Measurements from ENCODE around the gene PRKD2. TPM values are rescaled to one million over a fixed set of nuclear protein-coding genes. Genes with fewer than 3 reads are reported as not detected.

PRKD2 gene
- total and polyA plus RNA-seq, 12 donors: 6.8 to 77.1 (median 26.8) TPM

DNA sequence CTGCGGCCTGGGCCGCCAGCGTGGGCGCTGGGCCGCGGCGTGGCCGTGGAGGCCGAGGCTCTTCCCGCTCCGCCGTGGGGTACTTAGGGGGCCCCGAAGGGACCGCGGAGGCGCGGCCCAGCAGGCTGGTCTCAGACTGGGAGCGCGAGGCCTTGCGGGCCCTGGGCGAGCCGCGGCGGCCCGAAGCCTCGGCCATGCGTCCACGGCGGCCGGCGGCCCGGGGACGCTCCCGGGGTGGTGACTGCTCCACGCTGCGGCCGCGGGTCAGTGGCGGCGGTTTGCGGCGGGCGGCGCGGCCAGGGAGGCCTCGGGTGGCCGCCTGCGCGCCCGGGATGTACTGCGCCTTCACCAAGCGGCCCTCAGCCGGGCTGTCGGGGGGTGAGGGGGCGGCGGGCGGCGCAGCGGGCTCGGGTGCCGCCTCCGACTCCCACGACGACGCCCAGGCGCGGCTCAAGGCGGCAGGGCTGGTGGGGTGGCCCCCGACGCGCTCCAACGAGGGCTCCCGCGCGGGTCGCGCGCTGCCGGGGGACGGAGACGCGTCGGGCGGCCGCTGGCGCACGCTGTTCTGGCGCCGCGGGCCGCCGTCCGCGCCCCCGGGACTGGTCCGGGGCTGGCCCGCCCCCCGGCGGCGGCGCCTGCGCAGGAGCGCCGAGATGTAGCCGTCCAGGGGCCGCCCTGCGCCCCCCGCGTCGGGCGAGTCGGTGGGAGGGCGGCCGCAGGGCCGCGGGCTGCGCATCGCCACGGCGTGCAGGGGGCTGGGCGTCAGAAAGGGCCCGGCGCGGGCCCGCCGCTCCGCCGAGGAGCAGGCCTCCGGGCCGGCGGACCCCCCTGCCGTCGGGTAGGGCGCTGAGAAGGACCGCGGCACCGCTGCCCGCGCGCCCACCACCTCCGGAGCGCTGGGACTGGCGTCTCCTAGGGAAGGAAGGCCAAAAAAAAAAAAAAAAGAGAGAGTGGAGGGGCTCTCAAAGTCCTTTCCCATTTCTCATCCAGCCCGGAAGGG lies 67.7 kb downstream of the PRKD2 start:
- H3K36me3 ChIP-seq (replicated peaks in 1 of 2): no peaks in the 10 kb centered on the region
- no peaks in the 10 kb centered on the region for H3K9me3 ChIP-seq (replicated peaks in 1 of 3)
- no peaks in the 10 kb centered on the region for H3K4me1 ChIP-seq (replicated peaks in 1 of 2)
- TF ChIP-seq POLR2A (IDR thresholded peaks at IDR 0.05): no peak
- TF ChIP-seq, protein P1, sequence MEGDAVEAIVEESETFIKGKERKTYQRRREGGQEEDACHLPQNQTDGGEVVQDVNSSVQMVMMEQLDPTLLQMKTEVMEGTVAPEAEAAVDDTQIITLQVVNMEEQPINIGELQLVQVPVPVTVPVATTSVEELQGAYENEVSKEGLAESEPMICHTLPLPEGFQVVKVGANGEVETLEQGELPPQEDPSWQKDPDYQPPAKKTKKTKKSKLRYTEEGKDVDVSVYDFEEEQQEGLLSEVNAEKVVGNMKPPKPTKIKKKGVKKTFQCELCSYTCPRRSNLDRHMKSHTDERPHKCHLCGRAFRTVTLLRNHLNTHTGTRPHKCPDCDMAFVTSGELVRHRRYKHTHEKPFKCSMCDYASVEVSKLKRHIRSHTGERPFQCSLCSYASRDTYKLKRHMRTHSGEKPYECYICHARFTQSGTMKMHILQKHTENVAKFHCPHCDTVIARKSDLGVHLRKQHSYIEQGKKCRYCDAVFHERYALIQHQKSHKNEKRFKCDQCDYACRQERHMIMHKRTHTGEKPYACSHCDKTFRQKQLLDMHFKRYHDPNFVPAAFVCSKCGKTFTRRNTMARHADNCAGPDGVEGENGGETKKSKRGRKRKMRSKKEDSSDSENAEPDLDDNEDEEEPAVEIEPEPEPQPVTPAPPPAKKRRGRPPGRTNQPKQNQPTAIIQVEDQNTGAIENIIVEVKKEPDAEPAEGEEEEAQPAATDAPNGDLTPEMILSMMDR (IDR thresholded peaks at IDR 0.05): no peak
- no peak overlapping the region for H3K27ac ChIP-seq
- H3K4me3 ChIP-seq: no peak overlapping the region
- DNase-seq: no peak
- 29 to 38% (median 31%) methylated on average over 2 to 144 of the region's 144 CpGs for WGBS, 4 donors
- H3K27me3 ChIP-seq: peaks cover 15% of the 10 kb centered on the region
- intact Hi-C loops (cut with DNase I): no loop called here

- no peaks in the 10 kb centered on the region for H3K9me3 ChIP-seq (replicated peaks in 1 of 3)
- peaks cover 15% of the 10 kb centered on the region for H3K27me3 ChIP-seq
- TF ChIP-seq POLR2A (IDR thresholded peaks at IDR 0.05): no peak
- TF ChIP-seq, protein P1 (IDR thresholded peaks at IDR 0.05): no peak
- no peaks in the 10 kb centered on the region for H3K36me3 ChIP-seq (replicated peaks in 1 of 2)
- DNase-seq: no peak
- WGBS, 4 donors: 39 to 53% (median 44%) methylated on average over 12 to 63 of the region's 63 CpGs
- no peaks in the 10 kb centered on the region for H3K4me1 ChIP-seq (replicated peaks in 1 of 2)
- H3K27ac ChIP-seq: no peak overlapping the region
- intact Hi-C loops (cut with DNase I): no loop called here
- no peak overlapping the region for H3K4me3 ChIP-seq
Observed at GRCh38 chr19:46648060-46648960, 68.6 kb downstream of the PRKD2 start.

DNA sequence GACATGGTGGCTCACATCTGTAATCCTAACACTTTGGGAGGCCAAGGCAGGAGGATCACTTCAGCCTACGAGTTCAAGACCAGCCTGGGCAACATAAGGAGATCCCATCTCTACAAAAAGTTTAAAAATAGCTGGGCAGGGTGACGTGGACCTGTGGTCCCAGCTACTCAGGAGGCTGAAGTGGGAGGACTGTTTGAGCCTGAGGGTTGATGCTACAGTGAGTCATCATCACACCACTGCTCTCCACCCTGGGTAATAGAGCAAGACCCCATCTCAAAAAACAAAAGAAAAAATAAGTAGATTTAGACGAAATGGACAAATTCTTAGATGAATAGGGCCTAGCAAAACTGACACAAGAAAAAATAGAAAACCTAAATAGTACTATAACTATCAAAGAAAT lies 70.5 kb downstream of the PRKD2 start:
- Histone ChIP-seq H3K36me3 (replicated peaks in 1 of 2) (no peaks in the 10 kb centered on the region), H3K27ac (no peak overlapping the region), H3K27me3 (peaks cover 15% of the 10 kb centered on the region), H3K9me3 (replicated peaks in 1 of 3) (no peaks in the 10 kb centered on the region), H3K4me3 (no peak overlapping the region), H3K4me1 (replicated peaks in 1 of 2) (no peaks in the 10 kb centered on the region)
- TF ChIP-seq, protein P1 (IDR thresholded peaks at IDR 0.05): no peak
- TF ChIP-seq POLR2A (IDR thresholded peaks at IDR 0.05): no peak
- whole genome bisulfite sequencing, 4 donors: 75 to 81% (median 78%) methylated on average over 3 of the region's 3 CpGs
- intact Hi-C loops (cut with DNase I): no loop called here
- no peak for DNase-seq

- H3K4me3 ChIP-seq: no peak overlapping the region
- TF ChIP-seq, protein P1 (IDR thresholded peaks at IDR 0.05): no peak
- TF ChIP-seq POLR2A (IDR thresholded peaks at IDR 0.05): no peak
- no peaks in the 10 kb centered on the region for H3K36me3 ChIP-seq (replicated peaks in 1 of 2)
- intact Hi-C loops (cut with DNase I): no loop called here
- peaks cover 0 to 4% of the 10 kb centered on the region in 2 donors for H3K4me1 ChIP-seq (replicated peaks in 1 of 2)
- H3K27ac ChIP-seq: peak overlapping the region in 1 of 5 donors; percentile 58
- peaks cover 17% of the 10 kb centered on the region for H3K27me3 ChIP-seq
- WGBS, 4 donors: 43 to 60% (median 52%) methylated on average over 3 of the region's 3 CpGs
- no peak for DNase-seq
- H3K9me3 ChIP-seq (replicated peaks in 1 of 3): no peaks in the 10 kb centered on the region
Observed at GRCh38 chr19:46644720-46645119, 72.2 kb downstream of the PRKD2 start.

Measured in adrenal gland (tissue), 12 donors.